ENCODE data around the gene USP4.

USP4 gene, protein sequence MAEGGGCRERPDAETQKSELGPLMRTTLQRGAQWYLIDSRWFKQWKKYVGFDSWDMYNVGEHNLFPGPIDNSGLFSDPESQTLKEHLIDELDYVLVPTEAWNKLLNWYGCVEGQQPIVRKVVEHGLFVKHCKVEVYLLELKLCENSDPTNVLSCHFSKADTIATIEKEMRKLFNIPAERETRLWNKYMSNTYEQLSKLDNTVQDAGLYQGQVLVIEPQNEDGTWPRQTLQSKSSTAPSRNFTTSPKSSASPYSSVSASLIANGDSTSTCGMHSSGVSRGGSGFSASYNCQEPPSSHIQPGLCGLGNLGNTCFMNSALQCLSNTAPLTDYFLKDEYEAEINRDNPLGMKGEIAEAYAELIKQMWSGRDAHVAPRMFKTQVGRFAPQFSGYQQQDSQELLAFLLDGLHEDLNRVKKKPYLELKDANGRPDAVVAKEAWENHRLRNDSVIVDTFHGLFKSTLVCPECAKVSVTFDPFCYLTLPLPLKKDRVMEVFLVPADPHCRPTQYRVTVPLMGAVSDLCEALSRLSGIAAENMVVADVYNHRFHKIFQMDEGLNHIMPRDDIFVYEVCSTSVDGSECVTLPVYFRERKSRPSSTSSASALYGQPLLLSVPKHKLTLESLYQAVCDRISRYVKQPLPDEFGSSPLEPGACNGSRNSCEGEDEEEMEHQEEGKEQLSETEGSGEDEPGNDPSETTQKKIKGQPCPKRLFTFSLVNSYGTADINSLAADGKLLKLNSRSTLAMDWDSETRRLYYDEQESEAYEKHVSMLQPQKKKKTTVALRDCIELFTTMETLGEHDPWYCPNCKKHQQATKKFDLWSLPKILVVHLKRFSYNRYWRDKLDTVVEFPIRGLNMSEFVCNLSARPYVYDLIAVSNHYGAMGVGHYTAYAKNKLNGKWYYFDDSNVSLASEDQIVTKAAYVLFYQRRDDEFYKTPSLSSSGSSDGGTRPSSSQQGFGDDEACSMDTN

GRCh38 chr3:49339941-49340800 lies at the start of gene USP4:
Gene USP4, minus strand, starts transcription at chr3:49340053. Its CDS starts 29 bp downstream, at chr3:49340024.
- peak; percentile 93 for DNase-seq

DNA sequence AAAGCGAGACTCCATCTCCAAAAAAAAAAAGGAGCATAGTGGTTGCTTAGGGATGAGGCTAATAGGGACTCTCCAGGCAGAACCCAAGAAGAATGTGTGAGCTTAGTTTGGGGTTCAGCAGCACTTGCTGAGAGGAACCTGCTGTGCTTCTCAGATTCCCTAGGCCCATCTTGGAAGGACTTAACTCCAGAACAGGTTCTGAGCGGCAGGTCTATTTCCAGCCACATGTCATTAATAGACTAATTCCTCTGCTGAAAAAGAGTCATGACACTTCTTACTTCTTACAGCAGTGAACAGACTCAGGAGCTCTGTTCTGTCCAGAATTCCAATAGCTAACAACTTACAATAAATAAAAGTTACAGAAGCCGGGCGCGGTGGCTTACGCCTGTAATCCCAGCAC lies 49.4 kb upstream of the USP4 start:
- no peak for DNase-seq

DNA sequence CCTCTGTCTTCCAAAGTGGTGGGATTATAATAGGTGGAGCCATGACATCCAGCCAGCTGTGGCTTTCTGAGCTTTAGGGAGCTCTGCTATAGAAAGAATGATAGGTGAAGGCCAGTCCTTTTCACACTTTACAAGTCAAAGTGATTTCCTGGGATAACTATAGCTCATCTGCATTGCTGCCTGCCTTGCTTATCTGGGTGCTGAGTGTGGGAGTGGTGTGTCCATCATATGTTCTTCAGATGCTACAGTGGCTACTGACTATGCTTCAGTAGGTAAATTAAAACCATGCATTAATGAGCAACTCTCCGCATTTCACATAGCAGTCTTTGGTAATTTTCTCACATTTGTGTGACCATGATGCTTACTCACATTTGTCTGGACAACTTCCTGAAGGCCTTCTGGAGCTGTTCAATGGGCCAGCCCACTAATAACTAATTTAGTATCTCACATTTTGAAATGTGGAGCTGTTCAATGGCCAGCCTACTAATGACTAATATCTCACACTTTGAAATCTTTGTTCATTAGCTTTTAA lies 48.5 kb upstream of the USP4 start:
- no peak for DNase-seq

GRCh38 chr3:49387721-49388120 lies 47.9 kb upstream of the USP4 start:
- no peak for DNase-seq

DNA sequence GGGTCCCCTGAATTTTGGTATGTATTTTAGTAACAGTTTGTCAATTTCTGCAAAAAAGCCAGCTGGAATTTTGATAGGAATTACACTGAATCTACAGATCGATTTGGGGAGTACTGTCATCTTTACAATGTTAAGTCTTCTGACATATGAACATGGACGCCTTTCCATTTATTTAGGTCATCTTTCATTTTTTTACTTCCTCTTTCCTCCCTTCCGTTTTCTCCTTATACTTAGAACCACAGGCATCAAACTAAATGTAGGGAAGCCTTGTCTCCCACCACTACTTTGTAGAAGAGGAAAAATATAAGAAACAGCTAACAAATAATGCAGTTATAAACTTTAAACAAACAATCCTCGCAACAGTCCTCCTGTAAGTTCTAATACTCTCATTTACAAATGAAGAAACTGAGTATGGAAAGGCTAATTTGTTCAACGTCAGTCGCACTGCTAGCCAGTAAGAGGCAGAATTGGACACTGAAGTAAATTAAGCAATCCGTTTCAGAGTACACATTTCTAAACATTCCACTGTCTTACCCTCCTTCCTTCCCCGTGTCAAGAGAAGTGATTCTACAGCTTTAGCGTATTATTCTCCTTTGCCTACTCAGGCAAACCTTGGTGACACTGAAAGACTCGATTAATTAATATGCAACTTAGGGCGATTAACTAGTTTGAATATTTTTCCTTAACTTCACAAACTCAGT lies 46.4 kb upstream of the USP4 start:
- DNase-seq = no peak

- DNase-seq = no peak
Measured at GRCh38 chr3:49385617-49386016, 45.8 kb upstream of the USP4 start.

DNA sequence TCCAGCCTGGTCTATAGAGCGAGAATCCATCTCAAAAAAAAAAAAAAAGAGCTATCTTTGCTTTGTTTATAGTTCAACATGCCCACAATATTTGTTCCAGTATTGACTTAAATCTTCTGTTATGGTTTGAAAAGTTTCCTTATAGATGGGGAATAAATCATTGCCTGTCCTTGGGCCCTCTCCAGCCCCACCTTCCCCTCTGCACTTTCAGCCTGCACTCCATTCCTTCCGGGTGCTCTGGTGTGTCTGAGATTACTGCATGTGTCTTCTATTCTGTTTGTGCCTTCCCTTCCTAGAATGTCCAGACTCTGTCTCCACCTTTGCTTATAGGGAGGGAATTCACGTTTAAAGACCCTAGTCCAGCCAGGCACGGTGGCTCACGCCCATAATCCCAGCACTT lies 43.5 kb upstream of the USP4 start:
- DNase-seq = no peak

GRCh38 chr3:49378249-49378895 lies 38.5 kb upstream of the USP4 start:
- no peak for DNase-seq

DNA sequence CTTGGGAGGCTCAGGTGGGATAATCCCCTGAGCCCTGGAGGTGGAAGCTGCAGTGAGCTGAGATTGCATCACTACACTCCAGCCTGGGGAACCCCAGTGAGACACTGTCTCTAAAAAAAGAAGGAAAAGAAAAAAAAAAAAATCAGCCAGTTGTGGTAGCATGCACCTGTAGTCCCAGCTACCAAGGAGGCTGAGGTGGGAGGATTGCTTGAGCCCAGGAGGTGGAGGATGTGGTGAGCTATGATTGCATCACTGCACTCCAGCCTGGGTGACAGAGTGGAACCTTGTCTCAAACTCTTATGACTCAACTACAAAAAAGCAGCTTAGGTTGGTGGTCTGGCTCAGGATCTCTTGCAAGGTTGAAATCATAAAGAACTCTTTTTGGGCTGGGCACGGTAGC lies 37.6 kb upstream of the USP4 start:
- peak; percentile 44 for DNase-seq

DNA sequence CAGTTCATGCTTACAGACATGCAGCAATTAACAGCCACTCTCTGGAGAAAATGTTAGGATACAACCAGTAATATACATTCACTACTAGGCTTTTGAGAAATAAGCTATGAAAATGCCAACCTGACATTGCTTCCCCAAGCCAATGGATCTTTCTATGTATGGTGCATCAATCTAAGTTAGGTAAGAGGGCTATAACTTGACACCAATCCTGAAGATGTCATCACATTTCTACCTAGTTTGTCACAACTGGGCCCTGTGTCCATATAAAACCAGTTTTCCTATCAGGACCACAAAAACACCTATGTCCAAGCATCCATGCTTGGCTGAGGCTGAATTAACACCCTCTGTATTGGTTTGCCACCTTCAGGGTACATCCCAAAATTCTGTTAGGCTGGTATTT lies 32.1 kb upstream of the USP4 start:
- DNase-seq = no peak

DNA sequence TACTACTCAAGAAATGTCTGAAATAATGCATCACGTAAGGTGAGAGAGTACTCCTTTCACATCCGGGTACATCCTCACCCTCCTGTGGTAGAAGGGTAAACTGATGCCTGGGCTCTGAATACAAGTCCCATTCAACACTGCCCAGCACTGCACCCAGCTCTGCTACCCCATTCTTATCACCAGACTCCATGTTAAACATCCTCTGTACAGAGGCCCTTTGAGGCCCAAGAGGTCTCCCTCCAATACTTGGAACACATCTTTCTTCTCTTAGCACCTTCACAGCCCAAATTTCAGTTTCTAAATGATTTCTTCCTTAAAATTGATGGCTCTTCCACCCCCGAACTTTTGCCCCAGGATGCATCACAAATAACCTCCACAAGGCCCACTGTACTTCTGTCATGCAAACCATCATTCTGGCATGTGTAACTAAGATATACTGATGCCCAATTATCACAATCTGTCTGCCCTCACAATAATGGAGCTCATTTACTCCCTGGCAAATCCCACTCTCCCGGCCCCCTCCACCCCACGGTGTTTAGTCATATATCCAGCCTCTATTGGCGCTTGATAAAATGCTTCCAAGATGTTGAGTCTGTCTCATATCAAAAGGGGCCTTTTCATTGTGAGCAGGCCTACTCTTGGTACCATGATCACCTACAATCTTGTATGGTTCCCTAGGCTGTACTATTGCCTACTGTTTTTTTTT lies 30.9 kb upstream of the USP4 start:
- DNase-seq = no peak

GRCh38 chr3:49362561-49362960 lies 22.7 kb upstream of the USP4 start:
- no peak for DNase-seq

DNA sequence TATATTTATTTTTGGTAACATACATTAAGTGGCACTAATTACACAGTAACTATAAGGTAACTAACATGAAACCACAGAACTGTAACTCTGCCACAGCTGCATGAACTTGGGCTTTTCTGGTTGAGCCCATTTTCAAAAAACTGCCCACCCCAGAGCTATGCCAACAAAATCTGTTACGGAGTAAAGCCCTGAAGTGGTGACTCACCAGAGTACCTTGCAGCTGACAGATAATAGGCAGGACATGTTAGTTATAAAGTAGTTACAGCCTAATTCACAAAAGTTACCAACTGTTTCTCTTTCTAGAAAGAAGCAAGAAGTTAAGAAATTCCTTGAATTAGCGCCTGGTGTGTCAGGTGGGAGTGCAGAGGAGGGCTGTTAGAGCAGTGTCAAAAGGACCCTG lies 19.8 kb upstream of the USP4 start:
- DNase-seq = no peak

GRCh38 chr3:49358884-49359225 lies 19.0 kb upstream of the USP4 start:
- DNase-seq = no peak

- DNase-seq = peak; percentile 85
Measured at GRCh38 chr3:49358217-49358883, 18.5 kb upstream of the USP4 start, which contains the start of gene GPX1. Gene GPX1, minus strand, starts transcription at chr3:49358353. Its CDS starts 75 bp downstream, at chr3:49358278.

DNA sequence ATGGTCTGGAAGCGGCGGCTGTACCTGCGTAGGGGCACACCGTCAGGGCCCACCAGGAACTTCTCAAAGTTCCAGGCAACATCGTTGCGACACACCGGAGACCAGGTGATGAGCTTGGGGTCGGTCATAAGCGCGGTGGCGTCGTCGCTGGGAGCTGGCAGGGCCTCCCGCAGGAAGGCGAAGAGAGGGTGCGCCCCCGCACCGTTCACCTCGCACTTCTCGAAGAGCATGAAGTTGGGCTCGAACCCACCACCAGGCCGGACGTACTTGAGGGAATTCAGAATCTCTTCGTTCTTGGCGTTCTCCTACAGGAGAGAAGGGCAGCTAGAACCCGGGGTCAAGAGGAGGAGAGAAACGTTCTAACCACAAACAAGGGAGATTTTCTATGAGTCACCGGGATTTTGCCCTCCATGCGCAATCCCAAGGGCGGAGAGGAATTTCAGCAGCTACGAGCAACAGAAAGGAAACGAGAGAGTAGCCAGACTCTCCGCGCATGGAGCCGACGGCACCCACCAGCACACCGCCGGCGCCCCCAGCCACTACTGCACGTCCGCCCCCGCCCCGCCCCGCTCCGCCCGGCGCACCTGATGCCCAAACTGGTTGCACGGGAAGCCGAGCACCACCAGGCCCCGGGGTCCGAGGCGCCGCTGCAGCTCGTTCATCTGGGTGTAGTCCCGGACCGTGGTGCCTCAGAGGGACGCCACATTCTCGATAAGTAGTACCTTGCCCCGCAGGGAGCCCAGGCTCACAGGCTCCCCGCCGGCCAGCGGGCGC lies 17.8 kb upstream of the USP4 start:
- DNase-seq = peak; percentile 47

DNA sequence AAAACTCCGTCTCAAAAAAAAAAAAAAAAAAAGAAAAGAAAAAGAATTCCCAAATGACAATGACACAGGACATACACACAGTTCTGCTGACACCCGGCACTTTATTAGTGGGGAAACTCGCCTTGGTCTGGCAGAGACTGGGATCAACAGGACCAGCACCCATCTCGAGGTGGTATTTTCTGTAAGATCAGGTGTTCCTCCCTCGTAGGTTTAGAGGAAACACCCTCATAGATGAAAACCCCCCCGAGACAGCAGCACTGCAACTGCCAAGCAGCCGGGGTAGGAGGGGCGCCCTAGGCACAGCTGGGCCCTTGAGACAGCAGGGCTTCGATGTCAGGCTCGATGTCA lies 17.2 kb upstream of the USP4 start:
- peak; percentile 35 for DNase-seq

- no peak for DNase-seq
Measured at GRCh38 chr3:49352890-49353421, 13.1 kb upstream of the USP4 start.

GRCh38 chr3:49352281-49352680 lies 12.4 kb upstream of the USP4 start:
- DNase-seq = no peak

Data from CD4-positive, alpha-beta T cell treated with Interleukin-12 subunit alpha and Interleukin-12 subunit beta, for 1 hour (primary cell).